K562 (cell line): ENCODE measurements around the gene HPS1. TPM values are rescaled to one million over a fixed set of nuclear protein-coding genes. Genes with fewer than 3 reads are reported as not detected.

Experiments used
- ATAC-seq: fragments of 200-7000 bp; cut with Tn5 transposase; 3 replicates; pipeline ENCODE4 v1.9.1; 2020; ENCODE audit warnings: moderate library complexity
- BruUV-seq: library from RNA; stranded (reverse); fragments of 400-500 nt; replicated peaks from 2 replicates; lab custom pipeline; 2021; lab: Mats Ljungman, UMichigan
- CTCF ChIA-PET: fragments of 300-600 bp; formaldehyde crosslinking; extraction: SDS; loops from one replicate; lab custom pipeline; 2021; ENCODE audit warnings: low intra/inter-chr PET ratio; lab: Yijun Ruan, JAX
- POLR2A ChIA-PET: fragments of 300-600, 350-650 bp; sonication (Branson Sonifier 250); formaldehyde crosslinking; extraction: SDS; loops from one replicate; lab custom pipeline; 2021; ENCODE audit warnings: antibody characterized with exemption, inconsistent platforms; lab: Yijun Ruan, JAX
- DNase-seq, 4 experiments: peaks; one replicate each; pipeline versions ENCODE4 v3.0.0 to v3.0.0-alpha.2; 2011 to 2018; ENCODE audit warnings: low spot score in 3 of 4, mixed read lengths in 3 of 4; ENCODE audit errors: extremely low read depth in 1 of 4
- FAIRE-seq: peaks from 2 replicates; lab custom pipeline; 2011; peaks lifted over from hg19 to GRCh38; lab: Jason Lieb, UNC
- H2AFZ ChIP-seq: 2 replicates; pipeline ENCODE4 v1.6.0; 2011; ENCODE audit warnings: low read depth, low read length, control low read depth, inconsistent platforms
- H3K27ac ChIP-seq: fragments of 200-600 bp; 3 replicates; pipeline ENCODE4 v1.8.0; 2011; ENCODE audit warnings: low read depth, mild to moderate bottlenecking, control low read depth, inconsistent platforms, low read length, moderate library complexity, mixed read lengths; ENCODE audit errors: extremely low read depth
- H3K27me3 ChIP-seq, 2 experiments: fragments of 300-600 bp in 1 of 2; 2 replicates in 1 of 2; 3 replicates in 1 of 2; pipeline versions ENCODE4 v1.6.0 to v1.8.0; 2011; ENCODE audit warnings: inconsistent platforms in 2 of 2, low read length in 2 of 2, mild to moderate bottlenecking in 1 of 2, mixed read lengths in 1 of 2, moderate library complexity in 1 of 2; ENCODE audit not compliant: control insufficient read depth in 2 of 2, insufficient read depth in 2 of 2
- H3K36me3 ChIP-seq: fragments of 300-600 bp; 3 replicates; pipeline ENCODE4 v1.8.0; 2011; ENCODE audit warnings: mild to moderate bottlenecking, low read length, inconsistent platforms; ENCODE audit not compliant: control insufficient read depth, insufficient read depth
- H3K4me1 ChIP-seq, 2 experiments: fragments of 200-600 bp in 1 of 2; replicated peaks in 1 of 2; 2 replicates in 1 of 2; 3 replicates in 1 of 2; pipeline versions ENCODE4 v1.5.1 to v1.8.0; 2011; ENCODE audit warnings: inconsistent platforms in 2 of 2, low read length in 2 of 2, mild to moderate bottlenecking in 1 of 2, mixed read lengths in 1 of 2, moderate library complexity in 1 of 2; ENCODE audit not compliant: control insufficient read depth in 2 of 2, insufficient read depth in 2 of 2
- H3K4me2 ChIP-seq: 2 replicates; pipeline ENCODE4 v1.6.1; 2011; ENCODE audit warnings: low read length, control low read depth, inconsistent platforms, mixed read lengths; ENCODE audit not compliant: insufficient read depth
- H3K4me3 ChIP-seq: fragments of 200-600 bp; sonication (generic), shearing (Covaris generic); 2 replicates; pipeline ENCODE4 v1.5.1; 2016; ENCODE audit warnings: control low read depth, inconsistent platforms
- H3K79me2 ChIP-seq: fragments of 200-600 bp; 3 replicates; pipeline ENCODE4 v1.8.0; 2011; ENCODE audit warnings: low read length, inconsistent platforms; ENCODE audit not compliant: control insufficient read depth, insufficient read depth
- H3K9ac ChIP-seq, 2 experiments: 2 replicates each; pipeline versions ENCODE4 v1.6.0 to v1.6.1; 2011; ENCODE audit warnings: low read depth in 2 of 2, low read length in 2 of 2, control low read depth in 1 of 2, inconsistent platforms in 1 of 2, mild to moderate bottlenecking in 1 of 2, mixed read lengths in 1 of 2; ENCODE audit not compliant: insufficient read depth in 1 of 2
- H3K9me1 ChIP-seq: one replicate; pipeline ENCODE4 v1.6.0; 2011; ENCODE audit warnings: inconsistent platforms, mild to moderate bottlenecking, low read length, moderate library complexity; ENCODE audit not compliant: control insufficient read depth, insufficient read depth
- H3K9me3 ChIP-seq: replicated peaks from 2 replicates; pipeline ENCODE4 v1.5.1; 2011; ENCODE audit warnings: low read depth, low read length, inconsistent platforms; ENCODE audit not compliant: control insufficient read depth, insufficient read depth
- H4K20me1 ChIP-seq: replicated peaks from 2 replicates; pipeline ENCODE4 v1.6.1; 2011; ENCODE audit warnings: low read length, inconsistent platforms, mixed read lengths; ENCODE audit not compliant: control insufficient read depth, insufficient read depth
- BDP1 ChIP-seq: IDR thresholded peaks from 3 replicates; pipeline ENCODE4 v1.6.1; 2011; ENCODE audit not compliant: insufficient read length, insufficient read depth
- KDM4B ChIP-seq, 2 experiments: fragments of 450-650 bp in 1 of 2; sonication (generic) in 1 of 2; IDR thresholded peaks; 2 replicates each; pipeline ENCODE4 v1.6.1; 2016 to 2017; ENCODE audit warnings: borderline replicate concordance in 2 of 2, antibody characterized with exemption in 1 of 2, low read depth in 1 of 2, mild to moderate bottlenecking in 1 of 2
- MTA2 ChIP-seq: fragments of 450-650 bp; IDR thresholded peaks from 2 replicates; pipeline ENCODE4 v1.6.1; 2016; ENCODE audit warnings: low read depth
- NFRKB ChIP-seq: fragments of 450-650 bp; IDR thresholded peaks from 2 replicates; pipeline ENCODE4 v1.6.1; 2016; ENCODE audit warnings: low read depth
- PHTF2 ChIP-seq: fragments of 250-450 bp; sonication (Bioruptor Pico); IDR thresholded peaks from 2 replicates; pipeline ENCODE4 v1.5.0; 2021; ENCODE audit warnings: mild to moderate bottlenecking
- POLR2H ChIP-seq: IDR thresholded peaks from 2 replicates; pipeline ENCODE4 v1.6.1; 2016; ENCODE audit warnings: missing genetic modification characterization, low read depth, mild to moderate bottlenecking, control low read depth, missing compliant biosample characterization, moderate library complexity
- PURB ChIP-seq: sonication (generic); formaldehyde crosslinking; IDR thresholded peaks from 2 replicates; pipeline ENCODE4 v1.9.0; 2021; ENCODE audit warnings: low read depth, mild to moderate bottlenecking, missing genetic modification reagents
- ZBTB2 ChIP-seq: fragments of 450-650 bp; IDR thresholded peaks from 2 replicates; pipeline ENCODE4 v1.6.1; 2016; ENCODE audit warnings: antibody characterized with exemption
- ZNF696 ChIP-seq: fragments of 250-450 bp; sonication (Bioruptor Pico); conservative IDR thresholded peaks from 2 replicates; pipeline ENCODE4 v1.4.0; 2020; ENCODE audit warnings: mild to moderate bottlenecking, moderate library complexity
- whole genome bisulfite sequencing: fragments of 100-300 bp; shearing (Covaris generic); methylation state at CpG from one replicate; pipeline ENCODE4 v1.1.6; 2016; ENCODE audit warnings: low coverage, mixed read lengths; ENCODE audit not compliant: insufficient coverage; ENCODE audit errors: missing lambda C conversion rate; 5-methylcytosine and 5-hydroxymethylcytosine counted together
- in situ Hi-C: fragments of 300-500 bp; cut with MboI; formaldehyde crosslinking; loops from 4 replicates; pipeline ENCODE4 v1.15.0; 2018; ENCODE audit warnings: inconsistent platforms, mixed read lengths
- intact Hi-C: fragments of 100-400 bp; cut with micrococcal nuclease; formaldehyde crosslinking; loops from 2 replicates; pipeline ENCODE4 v1.14.2; 2022
- polyA plus RNA-seq, 8 experiments: library from polyadenylated mRNA; depleted of rRNA in 4 of 8; stranded (reverse) in 5 of 8; unstranded in 3 of 8; fragments of >200 nt; fragmentation: Nextera tagmentation in 2 of 8; fragmentation: Illumina TruSeq in 1 of 8; extraction: Ambion mirVana in 2 of 8; extraction: Trizol in 1 of 8; gene quantifications; 2 replicates each; pipeline versions ENCODE4 v1.2.1 to v1.2.3, GENCODE V29; 2011 to 2014; ENCODE audit warnings: inconsistent platforms in 1 of 8, missing spikeins in 1 of 8
- total RNA-seq, 7 experiments: library from RNA; depleted of rRNA in 6 of 7; stranded (reverse); fragments of >200 nt in 6 of 7; fragmentation: Illumina TruSeq in 2 of 7; extraction: Trizol in 2 of 7; gene quantifications; 2 replicates each; pipeline versions ENCODE4 v1.2.1 to v1.2.3, GENCODE V29; 2011 to 2021; ENCODE audit warnings: low replicate concordance in 1 of 7
- TF ChIP-seq, protein P1 (sequence below): fragments of 450-650 bp; IDR thresholded peaks from 2 replicates; pipeline ENCODE4 v1.6.1; 2016; ENCODE audit warnings: low read depth, mild to moderate bottlenecking, moderate library complexity
- TF ChIP-seq, protein P2 (sequence below): sonication (generic); formaldehyde crosslinking; IDR thresholded peaks from 2 replicates; pipeline ENCODE4 v1.8.0; 2023; ENCODE audit warnings: mild to moderate bottlenecking, missing genetic modification reagents

HPS1 gene
- total and polyA plus RNA-seq, 9 of the 15 experiments (the other 6 are each of a cell fraction or from before 2014, with no cell fraction given), result 18.1 to 43.6 (median 26.3) TPM

- H3K4me1 ChIP-seq, result no peaks in the 10 kb centered on the region
- POLR2A ChIA-PET, result interaction anchor here (1.1 to 1.6 kb wide), 2 partner anchors 9 to 12 kb away, joined by 3 to 4 read pairs; no protein-coding TSS in a partner anchor
- TF ChIP-seq POLR2H (no peak), KDM4B (IDR thresholded peaks at IDR 0.05; ENCODE audit: borderline replicate concordance in 2 of 2, low read depth in 1 of 2) (no peak), PURB (CRISPR knock-in tag) (no peak), BDP1 (no peak), NFRKB (no peak), PHTF2 (CRISPR knock-in tag) (no peak), ZBTB2 (no peak), ZNF696 (CRISPR knock-in tag) (no peak), MTA2 (no peak)
- TF ChIP-seq, protein P1, sequence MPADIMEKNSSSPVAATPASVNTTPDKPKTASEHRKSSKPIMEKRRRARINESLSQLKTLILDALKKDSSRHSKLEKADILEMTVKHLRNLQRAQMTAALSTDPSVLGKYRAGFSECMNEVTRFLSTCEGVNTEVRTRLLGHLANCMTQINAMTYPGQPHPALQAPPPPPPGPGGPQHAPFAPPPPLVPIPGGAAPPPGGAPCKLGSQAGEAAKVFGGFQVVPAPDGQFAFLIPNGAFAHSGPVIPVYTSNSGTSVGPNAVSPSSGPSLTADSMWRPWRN, result no peak
- TF ChIP-seq, protein P2, sequence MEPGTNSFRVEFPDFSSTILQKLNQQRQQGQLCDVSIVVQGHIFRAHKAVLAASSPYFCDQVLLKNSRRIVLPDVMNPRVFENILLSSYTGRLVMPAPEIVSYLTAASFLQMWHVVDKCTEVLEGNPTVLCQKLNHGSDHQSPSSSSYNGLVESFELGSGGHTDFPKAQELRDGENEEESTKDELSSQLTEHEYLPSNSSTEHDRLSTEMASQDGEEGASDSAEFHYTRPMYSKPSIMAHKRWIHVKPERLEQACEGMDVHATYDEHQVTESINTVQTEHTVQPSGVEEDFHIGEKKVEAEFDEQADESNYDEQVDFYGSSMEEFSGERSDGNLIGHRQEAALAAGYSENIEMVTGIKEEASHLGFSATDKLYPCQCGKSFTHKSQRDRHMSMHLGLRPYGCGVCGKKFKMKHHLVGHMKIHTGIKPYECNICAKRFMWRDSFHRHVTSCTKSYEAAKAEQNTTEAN (CRISPR knock-in tag), result no peak
- no peaks in the 10 kb centered on the region for H3K9me3 ChIP-seq
- no peaks in the 10 kb centered on the region for H4K20me1 ChIP-seq
- 96% methylated on average over 7 of the region's 12 CpGs for WGBS
- no peak overlapping the region for H3K4me3 ChIP-seq
- H3K9me1 ChIP-seq, result no peaks in the 10 kb centered on the region
- CTCF ChIA-PET, result no interaction called here
- H3K27me3 ChIP-seq, result no peaks in the 10 kb centered on the region
- no peak overlapping the region for H3K4me2 ChIP-seq
- intact Hi-C loops (no loop called here), in situ Hi-C loops (no loop called here)
- BruUV-seq, result no TSS peak
- DNase-seq (no peak), ATAC-seq (no peak), FAIRE-seq (no peak)
- no peaks in the 10 kb centered on the region for H3K79me2 ChIP-seq
- no peak overlapping the region for H3K27ac ChIP-seq
- H2AFZ ChIP-seq, result no peak overlapping the region
- peaks cover 72% of the 10 kb centered on the region; the same call in 2 of the 3 replicates for H3K36me3 ChIP-seq
- H3K9ac ChIP-seq, result no peak overlapping the region
Measured at GRCh38 chr10:98435178-98435577, 11.6 kb downstream of the HPS1 start.
